ENCODE data around the gene PIK3AP1. TPM values are rescaled to one million over a fixed set of nuclear protein-coding genes. Genes with fewer than 3 reads are reported as not detected.

The PIK3AP1 gene
- polyA plus RNA-seq, 2 of the 4 experiments (the other 2 are of a cell fraction), result 1.6 to 3.2 TPM

DNA sequence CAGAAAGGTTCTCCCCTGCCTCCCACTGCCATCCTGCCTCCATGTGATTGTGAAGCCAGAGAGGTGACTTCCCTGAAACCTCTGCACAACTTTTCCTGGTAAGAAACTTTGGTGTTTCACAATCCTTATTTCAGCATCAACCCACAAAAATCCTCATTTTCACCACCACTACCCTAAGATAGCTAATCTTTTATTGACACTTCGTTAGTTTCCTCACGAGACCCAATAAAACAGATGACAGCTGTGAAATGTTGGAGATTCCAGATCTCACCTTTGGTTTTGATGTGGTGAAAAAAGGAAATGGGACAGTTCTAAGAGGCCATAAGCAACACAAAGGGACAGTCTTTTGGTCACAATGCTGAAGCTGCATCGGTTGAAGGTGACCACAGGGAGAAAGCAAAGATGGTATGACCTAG, 73.6 kb downstream of the PIK3AP1 start:
- POLR2A ChIA-PET, result no interaction called here
- H3K4me1 ChIP-seq, result no peaks in the 10 kb centered on the region
- TF ChIP-seq, protein P1, sequence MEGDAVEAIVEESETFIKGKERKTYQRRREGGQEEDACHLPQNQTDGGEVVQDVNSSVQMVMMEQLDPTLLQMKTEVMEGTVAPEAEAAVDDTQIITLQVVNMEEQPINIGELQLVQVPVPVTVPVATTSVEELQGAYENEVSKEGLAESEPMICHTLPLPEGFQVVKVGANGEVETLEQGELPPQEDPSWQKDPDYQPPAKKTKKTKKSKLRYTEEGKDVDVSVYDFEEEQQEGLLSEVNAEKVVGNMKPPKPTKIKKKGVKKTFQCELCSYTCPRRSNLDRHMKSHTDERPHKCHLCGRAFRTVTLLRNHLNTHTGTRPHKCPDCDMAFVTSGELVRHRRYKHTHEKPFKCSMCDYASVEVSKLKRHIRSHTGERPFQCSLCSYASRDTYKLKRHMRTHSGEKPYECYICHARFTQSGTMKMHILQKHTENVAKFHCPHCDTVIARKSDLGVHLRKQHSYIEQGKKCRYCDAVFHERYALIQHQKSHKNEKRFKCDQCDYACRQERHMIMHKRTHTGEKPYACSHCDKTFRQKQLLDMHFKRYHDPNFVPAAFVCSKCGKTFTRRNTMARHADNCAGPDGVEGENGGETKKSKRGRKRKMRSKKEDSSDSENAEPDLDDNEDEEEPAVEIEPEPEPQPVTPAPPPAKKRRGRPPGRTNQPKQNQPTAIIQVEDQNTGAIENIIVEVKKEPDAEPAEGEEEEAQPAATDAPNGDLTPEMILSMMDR (IDR thresholded peaks at IDR 0.05), result no peak
- TF ChIP-seq HOXB13 (CRISPR knock-in tag; IDR thresholded peaks at IDR 0.05; ENCODE audit: low read depth) (no peak), KDM1A (IDR thresholded peaks at IDR 0.05; ENCODE audit: low read depth) (no peak), MYC (IDR thresholded peaks at IDR 0.05; ENCODE audit: borderline replicate concordance, low read length) (no peak), EP300 (IDR thresholded peaks at IDR 0.05) (no peak), ESRRA (IDR thresholded peaks at IDR 0.05; ENCODE audit: borderline replicate concordance, low read length) (no peak), JUN (IDR thresholded peaks at IDR 0.05) (no peak), MAFK (IDR thresholded peaks at IDR 0.05; ENCODE audit: partially characterized antibody) (no peak), CHD4 (IDR thresholded peaks at IDR 0.05; ENCODE audit: borderline replicate concordance) (no peak), RCOR1 (IDR thresholded peaks at IDR 0.05; ENCODE audit: low read depth, low read length) (no peak), RNF2 (IDR thresholded peaks at IDR 0.05; ENCODE audit: borderline replicate concordance, low read depth) (no peak), ZC3H11A (IDR thresholded peaks at IDR 0.05) (no peak), HOXA7 (CRISPR knock-in tag; IDR thresholded peaks at IDR 0.05) (no peak), HDAC2 (IDR thresholded peaks at IDR 0.05) (no peak), TP53 (CRISPR knock-in tag; IDR thresholded peaks at IDR 0.05) (no peak), CEBPB (IDR thresholded peaks at IDR 0.05) (no peak), EHMT2 (IDR thresholded peaks at IDR 0.05; ENCODE audit: low read depth) (no peak), RAD21 (conservative IDR thresholded peaks at IDR 0.05 in 1 of 2, IDR thresholded peaks at IDR 0.05 in 1 of 2) (no peak), HEYL (CRISPR knock-in tag; IDR thresholded peaks at IDR 0.05) (no peak)
- TF ChIP-seq, protein P2, sequence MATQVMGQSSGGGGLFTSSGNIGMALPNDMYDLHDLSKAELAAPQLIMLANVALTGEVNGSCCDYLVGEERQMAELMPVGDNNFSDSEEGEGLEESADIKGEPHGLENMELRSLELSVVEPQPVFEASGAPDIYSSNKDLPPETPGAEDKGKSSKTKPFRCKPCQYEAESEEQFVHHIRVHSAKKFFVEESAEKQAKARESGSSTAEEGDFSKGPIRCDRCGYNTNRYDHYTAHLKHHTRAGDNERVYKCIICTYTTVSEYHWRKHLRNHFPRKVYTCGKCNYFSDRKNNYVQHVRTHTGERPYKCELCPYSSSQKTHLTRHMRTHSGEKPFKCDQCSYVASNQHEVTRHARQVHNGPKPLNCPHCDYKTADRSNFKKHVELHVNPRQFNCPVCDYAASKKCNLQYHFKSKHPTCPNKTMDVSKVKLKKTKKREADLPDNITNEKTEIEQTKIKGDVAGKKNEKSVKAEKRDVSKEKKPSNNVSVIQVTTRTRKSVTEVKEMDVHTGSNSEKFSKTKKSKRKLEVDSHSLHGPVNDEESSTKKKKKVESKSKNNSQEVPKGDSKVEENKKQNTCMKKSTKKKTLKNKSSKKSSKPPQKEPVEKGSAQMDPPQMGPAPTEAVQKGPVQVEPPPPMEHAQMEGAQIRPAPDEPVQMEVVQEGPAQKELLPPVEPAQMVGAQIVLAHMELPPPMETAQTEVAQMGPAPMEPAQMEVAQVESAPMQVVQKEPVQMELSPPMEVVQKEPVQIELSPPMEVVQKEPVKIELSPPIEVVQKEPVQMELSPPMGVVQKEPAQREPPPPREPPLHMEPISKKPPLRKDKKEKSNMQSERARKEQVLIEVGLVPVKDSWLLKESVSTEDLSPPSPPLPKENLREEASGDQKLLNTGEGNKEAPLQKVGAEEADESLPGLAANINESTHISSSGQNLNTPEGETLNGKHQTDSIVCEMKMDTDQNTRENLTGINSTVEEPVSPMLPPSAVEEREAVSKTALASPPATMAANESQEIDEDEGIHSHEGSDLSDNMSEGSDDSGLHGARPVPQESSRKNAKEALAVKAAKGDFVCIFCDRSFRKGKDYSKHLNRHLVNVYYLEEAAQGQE (IDR thresholded peaks at IDR 0.05), result no peak
- no peak for DNase-seq (ENCODE audit: low read depth in 1 of 2, low spot score in 1 of 2)
- WGBS (ENCODE audit: missing lambda C conversion rate), result 75% methylated on average over 3 of the region's 3 CpGs
- no peaks in the 10 kb centered on the region for H3K9me3 ChIP-seq
- no peak for ATAC-seq
- FAIRE-seq, result no peak
- no peak overlapping the region for H3K27ac ChIP-seq
- H3K4me2 ChIP-seq, result no peak overlapping the region
- CTCF ChIA-PET, result interaction anchor here (0.6 kb wide), 1 partner anchor 36 kb away, joined by 3 read pairs; no protein-coding TSS in a partner anchor
- no peak overlapping the region for H3K4me3 ChIP-seq

- no peak overlapping the region for H3K4me2 ChIP-seq
- no peak overlapping the region for H3K4me3 ChIP-seq
- no peak overlapping the region for H3K27ac ChIP-seq
- ChIA-PET POLR2A (no interaction called here), CTCF (interaction anchor here (0.6 kb wide), 1 partner anchor 35 kb away, joined by 3 read pairs; no protein-coding TSS in a partner anchor)
- TF ChIP-seq CHD4 (IDR thresholded peaks at IDR 0.05; ENCODE audit: borderline replicate concordance) (no peak), JUNB (IDR thresholded peaks at IDR 0.05) (no peak), PBX3 (IDR thresholded peaks at IDR 0.05) (no peak), TP53 (CRISPR knock-in tag; IDR thresholded peaks at IDR 0.05) (no peak), HMGXB4 (CRISPR knock-in tag; IDR thresholded peaks at IDR 0.05; ENCODE audit: borderline replicate concordance) (no peak)
- TF ChIP-seq, protein P3, sequence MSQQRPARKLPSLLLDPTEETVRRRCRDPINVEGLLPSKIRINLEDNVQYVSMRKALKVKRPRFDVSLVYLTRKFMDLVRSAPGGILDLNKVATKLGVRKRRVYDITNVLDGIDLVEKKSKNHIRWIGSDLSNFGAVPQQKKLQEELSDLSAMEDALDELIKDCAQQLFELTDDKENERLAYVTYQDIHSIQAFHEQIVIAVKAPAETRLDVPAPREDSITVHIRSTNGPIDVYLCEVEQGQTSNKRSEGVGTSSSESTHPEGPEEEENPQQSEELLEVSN (IDR thresholded peaks at IDR 0.05; ENCODE audit: borderline replicate concordance, low read depth), result no peak
- TF ChIP-seq, protein P4, sequence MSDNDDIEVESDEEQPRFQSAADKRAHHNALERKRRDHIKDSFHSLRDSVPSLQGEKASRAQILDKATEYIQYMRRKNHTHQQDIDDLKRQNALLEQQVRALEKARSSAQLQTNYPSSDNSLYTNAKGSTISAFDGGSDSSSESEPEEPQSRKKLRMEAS (IDR thresholded peaks at IDR 0.05), result no peak
- FAIRE-seq (no peak), ATAC-seq (no peak), DNase-seq (ENCODE audit: low read depth in 1 of 2, low spot score in 1 of 2) (no peak)
- H3K4me1 ChIP-seq, result no peaks in the 10 kb centered on the region
- 62% methylated on average over 4 of the region's 4 CpGs for WGBS (ENCODE audit: missing lambda C conversion rate)
- H3K9me3 ChIP-seq, result no peaks in the 10 kb centered on the region
Measured at GRCh38 chr10:96646301-96646700, 74.0 kb downstream of the PIK3AP1 start.
